HL-60 (cell line): ENCODE measurements around the gene BBC3.
A peak's percentile ranks its signal among the peaks of the same experiment; 100 is the strongest.
"Not testable (repeated sequence)": the region's sequence is repeated elsewhere in the genome, so short reads cannot be mapped to it uniquely, and the experiment has no call there.

Experiments used
- DNase-seq, 2 experiments: peaks; one replicate each; pipeline ENCODE4 v3.0.0-alpha.2; 2010 to 2020; ENCODE audit warnings: low read depth in 1 of 2, low spot score in 1 of 2
- H3K27ac ChIP-seq: fragments of 250-450 bp; sonication (Bioruptor Pico); replicated peaks from 2 replicates; pipeline ENCODE4 v1.5.1; 2020; ENCODE audit warnings: mild to moderate bottlenecking, moderate library complexity
- H3K27me3 ChIP-seq: fragments of 250-450 bp; sonication (Bioruptor Pico); 2 replicates; pipeline ENCODE4 v1.5.1; 2021; ENCODE audit warnings: mild to moderate bottlenecking, moderate library complexity; ENCODE audit not compliant: insufficient read depth, poor library complexity, severe bottlenecking
- H3K4me3 ChIP-seq: replicated peaks from 2 replicates; pipeline ENCODE4 v1.5.1; 2011; ENCODE audit warnings: mild to moderate bottlenecking, control low read depth, low read length; ENCODE audit not compliant: insufficient read depth
- GABPA ChIP-seq: IDR thresholded peaks from 2 replicates; pipeline ENCODE4 v1.6.1; 2012; ENCODE audit warnings: low read depth
- POLR2AphosphoS5 ChIP-seq: IDR thresholded peaks from 2 replicates; pipeline ENCODE4 v1.6.1; 2012; ENCODE audit warnings: low read depth
- SPI1 ChIP-seq: IDR thresholded peaks from 2 replicates; pipeline ENCODE4 v1.6.1; 2012; ENCODE audit warnings: low read depth, mild to moderate bottlenecking, borderline replicate concordance
- TF ChIP-seq, protein P1 (sequence below): IDR thresholded peaks from one replicate; pipeline ENCODE4 v1.5.1; 2011; ENCODE audit warnings: low read length, control low read depth, inconsistent platforms; ENCODE audit not compliant: insufficient read depth
- TF ChIP-seq, protein P2 (sequence below): IDR thresholded peaks from 2 replicates; pipeline ENCODE4 v1.6.1; 2012; ENCODE audit warnings: low read depth; ENCODE audit not compliant: insufficient replicate concordance

BBC3 gene

DNA sequence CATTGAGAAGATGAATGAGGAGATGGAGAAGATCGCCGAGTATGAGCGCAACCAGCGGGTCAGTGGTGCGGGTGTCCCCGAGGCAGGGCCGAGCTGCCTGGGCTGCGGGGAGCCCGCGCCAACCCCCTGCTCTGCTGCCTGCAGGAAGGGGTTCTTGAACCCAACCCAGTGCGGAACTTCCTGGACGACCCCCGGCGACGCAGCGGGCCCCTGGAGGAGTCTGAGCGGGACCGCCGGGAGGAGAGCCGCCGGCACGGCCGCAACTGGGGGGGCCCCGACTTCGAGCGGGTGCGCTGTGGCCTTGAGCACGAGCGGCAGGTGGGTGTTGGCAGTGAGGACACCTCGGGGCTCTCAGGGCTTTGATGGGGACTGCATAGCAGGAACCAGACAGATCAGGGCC lies 33.6 kb upstream of the BBC3 start:
- H3K4me3 ChIP-seq: no peak overlapping the region
- H3K27ac ChIP-seq: no peak overlapping the region
- no peaks in the 10 kb centered on the region for H3K27me3 ChIP-seq
- TF ChIP-seq, protein P1, sequence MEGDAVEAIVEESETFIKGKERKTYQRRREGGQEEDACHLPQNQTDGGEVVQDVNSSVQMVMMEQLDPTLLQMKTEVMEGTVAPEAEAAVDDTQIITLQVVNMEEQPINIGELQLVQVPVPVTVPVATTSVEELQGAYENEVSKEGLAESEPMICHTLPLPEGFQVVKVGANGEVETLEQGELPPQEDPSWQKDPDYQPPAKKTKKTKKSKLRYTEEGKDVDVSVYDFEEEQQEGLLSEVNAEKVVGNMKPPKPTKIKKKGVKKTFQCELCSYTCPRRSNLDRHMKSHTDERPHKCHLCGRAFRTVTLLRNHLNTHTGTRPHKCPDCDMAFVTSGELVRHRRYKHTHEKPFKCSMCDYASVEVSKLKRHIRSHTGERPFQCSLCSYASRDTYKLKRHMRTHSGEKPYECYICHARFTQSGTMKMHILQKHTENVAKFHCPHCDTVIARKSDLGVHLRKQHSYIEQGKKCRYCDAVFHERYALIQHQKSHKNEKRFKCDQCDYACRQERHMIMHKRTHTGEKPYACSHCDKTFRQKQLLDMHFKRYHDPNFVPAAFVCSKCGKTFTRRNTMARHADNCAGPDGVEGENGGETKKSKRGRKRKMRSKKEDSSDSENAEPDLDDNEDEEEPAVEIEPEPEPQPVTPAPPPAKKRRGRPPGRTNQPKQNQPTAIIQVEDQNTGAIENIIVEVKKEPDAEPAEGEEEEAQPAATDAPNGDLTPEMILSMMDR: no peak
- TF ChIP-seq, protein P2, sequence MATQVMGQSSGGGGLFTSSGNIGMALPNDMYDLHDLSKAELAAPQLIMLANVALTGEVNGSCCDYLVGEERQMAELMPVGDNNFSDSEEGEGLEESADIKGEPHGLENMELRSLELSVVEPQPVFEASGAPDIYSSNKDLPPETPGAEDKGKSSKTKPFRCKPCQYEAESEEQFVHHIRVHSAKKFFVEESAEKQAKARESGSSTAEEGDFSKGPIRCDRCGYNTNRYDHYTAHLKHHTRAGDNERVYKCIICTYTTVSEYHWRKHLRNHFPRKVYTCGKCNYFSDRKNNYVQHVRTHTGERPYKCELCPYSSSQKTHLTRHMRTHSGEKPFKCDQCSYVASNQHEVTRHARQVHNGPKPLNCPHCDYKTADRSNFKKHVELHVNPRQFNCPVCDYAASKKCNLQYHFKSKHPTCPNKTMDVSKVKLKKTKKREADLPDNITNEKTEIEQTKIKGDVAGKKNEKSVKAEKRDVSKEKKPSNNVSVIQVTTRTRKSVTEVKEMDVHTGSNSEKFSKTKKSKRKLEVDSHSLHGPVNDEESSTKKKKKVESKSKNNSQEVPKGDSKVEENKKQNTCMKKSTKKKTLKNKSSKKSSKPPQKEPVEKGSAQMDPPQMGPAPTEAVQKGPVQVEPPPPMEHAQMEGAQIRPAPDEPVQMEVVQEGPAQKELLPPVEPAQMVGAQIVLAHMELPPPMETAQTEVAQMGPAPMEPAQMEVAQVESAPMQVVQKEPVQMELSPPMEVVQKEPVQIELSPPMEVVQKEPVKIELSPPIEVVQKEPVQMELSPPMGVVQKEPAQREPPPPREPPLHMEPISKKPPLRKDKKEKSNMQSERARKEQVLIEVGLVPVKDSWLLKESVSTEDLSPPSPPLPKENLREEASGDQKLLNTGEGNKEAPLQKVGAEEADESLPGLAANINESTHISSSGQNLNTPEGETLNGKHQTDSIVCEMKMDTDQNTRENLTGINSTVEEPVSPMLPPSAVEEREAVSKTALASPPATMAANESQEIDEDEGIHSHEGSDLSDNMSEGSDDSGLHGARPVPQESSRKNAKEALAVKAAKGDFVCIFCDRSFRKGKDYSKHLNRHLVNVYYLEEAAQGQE: no peak
- TF ChIP-seq POLR2AphosphoS5 (no peak), GABPA (no peak), SPI1 (no peak)
- no peak for DNase-seq

DNA sequence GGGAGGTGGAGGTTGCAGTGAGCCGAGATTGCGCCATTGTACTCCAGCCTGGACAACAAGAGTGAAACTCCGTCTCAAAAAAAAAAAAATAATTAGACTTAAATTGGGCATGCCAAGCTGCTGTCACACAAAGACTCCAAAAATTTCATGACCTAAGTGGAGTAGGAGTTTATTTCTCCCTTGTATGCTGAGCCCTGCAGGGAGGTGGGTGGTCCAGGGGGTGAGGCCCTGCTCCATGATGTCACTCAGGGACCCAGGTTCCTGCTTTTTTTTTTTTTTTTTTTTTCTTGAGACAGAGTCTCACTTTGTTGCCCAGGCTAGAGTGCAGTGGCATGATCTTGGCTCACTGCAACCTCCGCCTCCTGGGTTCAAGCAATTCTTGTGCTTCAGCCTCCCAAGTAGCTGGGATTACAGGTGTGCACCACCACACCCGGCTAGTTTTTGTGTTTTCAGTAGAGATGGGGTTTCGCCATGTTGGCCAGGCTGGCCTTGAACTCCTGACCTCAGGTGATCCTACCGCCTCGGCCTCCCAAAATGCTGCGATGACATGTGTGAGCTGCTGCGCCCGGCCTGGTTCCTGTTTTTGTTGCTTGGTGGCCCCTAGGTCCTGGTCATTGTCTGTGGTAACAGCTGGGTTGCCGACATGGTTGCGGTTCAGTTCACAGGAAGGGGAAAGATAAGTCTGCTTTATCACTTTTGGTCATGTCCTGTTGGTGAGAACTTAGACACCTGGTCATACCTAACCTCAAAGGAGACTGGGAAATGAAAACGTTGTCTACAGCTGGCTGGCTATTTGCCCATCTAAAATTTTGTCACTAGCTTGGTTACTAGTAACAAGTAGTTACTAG lies 31.2 kb upstream of the BBC3 start:
- H3K27ac ChIP-seq: peak overlapping the region; percentile 56
- peak; percentile 85 to 93 for DNase-seq
- H3K27me3 ChIP-seq, H3K4me3 ChIP-seq: not testable (repeated sequence)
- TF ChIP-seq POLR2AphosphoS5 (peak; percentile 96), SPI1 (peak; percentile 75; the same call in 1 of the 2 replicates)

DNA sequence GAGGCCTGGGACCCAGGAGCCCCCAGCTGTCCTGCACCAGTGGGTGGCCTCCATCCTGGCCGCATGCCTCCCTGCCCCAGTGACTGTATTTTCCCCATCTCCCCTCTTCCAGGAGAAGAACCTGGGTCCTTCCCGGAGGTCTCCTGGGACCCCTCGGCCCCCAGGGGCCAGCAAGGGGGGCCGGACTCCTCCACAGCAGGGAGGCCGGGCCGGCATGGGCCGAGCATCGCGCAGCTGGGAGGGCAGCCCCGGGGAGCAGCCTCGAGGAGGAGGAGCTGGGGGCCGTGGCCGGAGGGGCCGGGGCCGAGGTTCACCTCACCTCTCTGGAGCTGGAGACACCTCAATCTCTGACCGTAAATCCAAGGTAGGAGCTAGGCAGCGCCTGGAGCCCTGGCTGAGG lies 29.5 kb upstream of the BBC3 start:
- TF ChIP-seq, protein P1: no peak
- TF ChIP-seq, protein P2: no peak
- TF ChIP-seq SPI1 (no peak), GABPA (no peak), POLR2AphosphoS5 (no peak)

DNA sequence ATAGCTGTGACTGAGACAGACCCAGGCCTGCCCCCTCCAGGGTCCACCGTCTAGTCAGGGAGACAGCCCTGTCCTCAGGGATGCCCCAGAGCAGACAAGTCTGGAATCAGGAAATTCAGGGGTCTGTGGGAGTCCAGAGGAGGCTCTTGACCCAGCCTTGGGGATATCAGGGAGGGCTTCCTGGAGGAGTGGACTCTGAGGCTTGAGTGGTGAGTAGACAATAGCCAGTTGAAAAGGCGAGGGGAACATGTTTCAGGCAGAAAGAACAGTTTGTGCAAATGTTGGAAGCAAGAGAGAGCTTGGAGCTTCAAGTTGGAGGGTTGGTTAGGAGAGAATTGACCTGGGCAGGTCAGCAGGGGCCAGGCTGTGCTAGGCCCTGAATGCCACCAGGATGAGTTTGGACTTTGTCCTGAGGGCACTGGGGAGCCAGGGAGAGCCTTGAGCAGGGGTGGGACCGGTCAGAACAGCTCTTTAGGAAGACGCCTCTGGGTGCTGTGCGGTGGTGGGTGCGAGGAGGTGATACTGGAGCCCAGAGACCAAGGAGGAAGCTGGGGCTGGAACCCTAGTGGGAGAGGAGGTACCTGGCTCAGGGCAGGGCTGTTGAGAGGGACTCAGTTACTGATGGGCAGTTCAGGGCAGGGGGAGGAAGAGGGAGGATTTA lies 28.0 kb upstream of the BBC3 start:
- H3K27me3 ChIP-seq: no peaks in the 10 kb centered on the region
- H3K27ac ChIP-seq: no peak overlapping the region
- no peak overlapping the region for H3K4me3 ChIP-seq
- no peak for TF ChIP-seq GABPA
- no peak for DNase-seq

More for the DNA sequence above, 29.5 kb upstream of the BBC3 start:
- Histone ChIP-seq H3K4me3 (no peak overlapping the region), H3K27ac (no peak overlapping the region), H3K27me3 (no peaks in the 10 kb centered on the region)
- no peak for DNase-seq
